AG08395 (cell line): ENCODE data around the gene SMIM21.

Experiments
- DNase-seq: peaks from one replicate; pipeline ENCODE4 v3.0.0; 2012; ENCODE audit warnings: mixed read lengths, low spot score

SMIM21 gene

DNA sequence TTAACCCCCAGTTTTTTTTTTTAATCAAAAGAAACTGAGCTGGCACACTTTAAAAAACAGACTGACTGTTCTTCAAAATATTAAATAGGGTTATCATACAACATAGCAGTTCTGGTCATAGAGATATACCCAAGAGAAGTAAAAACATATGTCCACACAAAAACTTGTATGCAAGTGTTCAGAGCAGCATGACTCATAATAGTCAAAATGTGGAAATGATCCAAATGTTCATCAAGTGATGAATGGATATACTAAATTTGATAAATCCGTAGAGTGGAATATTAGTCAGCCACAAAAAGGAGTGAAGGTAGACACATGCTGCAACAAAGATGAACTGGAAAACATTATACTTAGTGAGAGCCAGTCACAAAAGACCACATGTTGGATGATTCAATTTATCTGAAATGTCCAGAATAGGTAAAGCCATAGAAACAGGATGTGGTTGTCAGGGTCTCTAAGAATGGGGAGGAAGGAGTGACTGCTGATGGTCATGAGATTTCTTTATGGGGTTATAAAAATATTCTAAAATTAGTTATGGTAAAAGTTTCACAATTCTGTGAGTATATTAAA lies 5.1 kb downstream of the SMIM21 start:
- no peak for DNase-seq

- DNase-seq: no peak
These were observed 5.8 kb downstream of the SMIM21 start for GRCh38 chr18:75421656-75422055.

- DNase-seq: no peak
These were observed 9.1 kb downstream of the SMIM21 start for GRCh38 chr18:75418293-75419005.

DNA sequence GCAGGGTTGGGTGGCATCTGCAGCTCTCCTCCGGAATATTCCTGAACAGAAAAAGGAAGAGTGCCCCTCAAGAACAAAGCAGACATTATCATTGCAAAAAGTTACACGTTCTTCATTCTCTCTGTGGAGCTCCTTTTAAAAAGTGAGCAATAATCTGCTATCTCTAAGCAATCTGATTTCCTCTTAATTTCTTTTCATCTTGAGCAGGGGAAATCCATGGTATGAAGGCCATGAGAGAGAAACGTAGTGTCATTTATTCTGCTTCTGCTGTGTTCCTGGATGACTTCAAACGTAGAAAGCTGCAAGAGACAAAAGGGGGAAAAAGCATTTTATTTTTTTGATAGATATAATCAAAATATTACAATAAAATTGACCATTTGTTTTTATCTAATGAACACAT lies 16.9 kb downstream of the SMIM21 start:
- no peak for DNase-seq

DNA sequence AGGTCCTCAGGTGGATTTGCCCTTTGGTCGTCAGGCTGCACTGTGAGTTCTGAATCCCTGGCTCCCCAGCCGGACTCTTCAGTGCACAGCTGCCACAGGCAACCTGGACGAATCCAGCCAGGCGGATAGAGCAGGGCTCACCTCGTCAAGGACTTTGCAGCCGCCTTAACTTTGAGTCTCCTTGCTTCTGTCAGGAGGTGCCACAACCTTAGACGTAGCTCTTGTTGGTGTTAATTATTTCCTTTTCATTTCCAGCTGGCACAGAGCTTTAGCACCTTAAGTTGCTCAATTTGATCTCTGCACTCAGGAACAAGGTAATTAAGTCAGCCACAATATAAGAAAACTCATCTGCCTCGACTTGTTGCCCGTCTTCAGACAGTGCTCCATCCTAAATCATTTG lies 17.7 kb downstream of the SMIM21 start:
- DNase-seq: no peak

DNA sequence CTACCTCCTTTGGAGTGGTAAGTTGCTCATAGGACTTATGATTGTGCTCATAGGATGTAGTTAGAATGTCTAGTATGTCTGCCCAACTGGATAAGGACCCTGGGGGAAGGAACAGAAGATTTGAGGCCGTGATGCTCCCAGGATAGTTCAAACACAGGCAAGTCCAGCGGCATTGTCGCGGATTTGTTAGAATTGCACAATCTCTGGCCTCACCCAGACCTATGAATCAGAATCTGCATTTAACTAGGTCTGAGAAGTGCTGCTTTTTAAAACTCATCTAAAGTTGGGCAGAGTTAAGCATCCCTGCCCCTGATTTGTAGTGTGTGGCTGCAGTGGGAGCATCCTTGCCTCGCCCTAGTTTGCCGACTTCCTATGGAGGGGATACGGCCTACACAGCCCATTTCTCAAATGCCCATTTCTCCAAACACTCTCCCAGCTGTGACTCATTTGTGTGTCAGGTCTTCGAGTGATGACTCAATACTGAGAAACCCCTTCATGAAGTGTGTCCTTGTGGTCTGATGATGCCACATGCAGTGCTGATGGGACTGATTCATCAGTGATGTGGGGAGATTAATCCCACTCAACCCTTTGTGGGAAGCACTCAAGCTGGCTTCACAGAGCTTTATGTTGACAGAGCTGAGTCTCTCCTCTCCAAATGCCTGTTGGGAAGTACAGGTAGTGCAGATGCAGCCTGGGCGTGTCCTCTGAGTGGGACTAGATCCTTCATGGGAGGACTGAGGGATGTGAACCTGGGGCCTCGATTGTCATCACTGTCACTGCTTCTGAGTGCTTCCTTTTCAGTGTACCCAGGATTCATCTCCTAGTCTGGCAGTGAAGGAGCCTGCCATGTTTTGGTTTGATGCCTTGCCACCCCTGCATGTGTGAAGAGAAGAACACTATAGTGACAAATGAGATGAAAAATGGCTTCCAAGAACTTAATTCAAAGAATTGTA lies 18.7 kb downstream of the SMIM21 start:
- peak; percentile 95 for DNase-seq

DNA sequence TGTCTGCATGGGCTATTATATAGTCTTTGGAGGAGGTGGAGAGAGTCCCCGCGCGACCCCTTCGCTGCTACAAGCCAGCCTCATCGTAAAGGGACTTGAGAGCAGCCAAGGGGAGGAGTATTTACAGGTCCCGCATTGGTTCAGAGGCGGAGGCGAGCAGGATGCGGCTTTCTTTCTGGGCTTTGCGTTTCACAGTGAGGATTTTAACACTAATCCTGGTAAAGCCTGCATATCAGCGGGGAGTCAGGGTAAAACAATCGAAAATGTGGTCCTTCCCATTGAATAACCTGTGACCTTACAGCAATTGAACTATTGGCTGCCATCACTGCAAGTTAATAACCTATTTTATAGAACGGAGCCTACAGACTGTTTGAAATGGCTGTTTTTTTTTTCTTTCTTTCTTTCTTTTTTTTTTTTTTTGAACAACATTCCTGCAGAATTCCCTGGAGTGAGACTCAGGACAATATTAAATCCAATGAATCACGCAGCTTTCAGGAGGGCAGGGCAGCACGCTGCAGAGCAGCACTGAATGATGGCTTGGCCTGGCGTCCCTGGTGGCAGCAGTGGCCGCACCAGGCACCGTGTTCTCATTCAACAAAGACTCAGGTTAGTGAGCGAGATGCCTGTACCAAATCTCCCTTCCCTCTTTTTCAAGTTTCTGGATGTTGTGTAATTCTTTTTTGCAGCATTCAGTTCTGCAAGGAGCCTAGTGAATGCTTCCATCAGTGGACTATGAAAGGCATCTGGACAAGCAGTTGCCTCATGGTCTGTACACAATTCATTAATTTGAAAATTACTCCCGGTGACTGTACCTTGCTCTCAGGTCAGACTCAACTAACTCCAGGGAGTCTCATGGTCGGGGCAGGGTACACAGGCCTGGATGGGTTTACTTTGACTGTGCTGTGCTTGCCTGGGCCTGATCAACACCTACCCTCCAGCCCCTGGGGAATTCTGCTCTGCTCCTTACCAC lies 19.8 kb downstream of the SMIM21 start:
- DNase-seq: peak; percentile 30

GRCh38 chr18:75406491-75407445 lies 20.7 kb downstream of the SMIM21 start:
- DNase-seq: no peak

GRCh38 chr18:75405351-75405750 lies 22.2 kb downstream of the SMIM21 start:
- DNase-seq: peak; percentile 47

- no peak for DNase-seq
These were observed 27.1 kb downstream of the SMIM21 start for GRCh38 chr18:75400366-75400765.

- no peak for DNase-seq
These were observed 32.4 kb downstream of the SMIM21 start for GRCh38 chr18:75395137-75395536.

- DNase-seq: peak; percentile 67
These were observed 33.8 kb downstream of the SMIM21 start for GRCh38 chr18:75393721-75394120.

DNA sequence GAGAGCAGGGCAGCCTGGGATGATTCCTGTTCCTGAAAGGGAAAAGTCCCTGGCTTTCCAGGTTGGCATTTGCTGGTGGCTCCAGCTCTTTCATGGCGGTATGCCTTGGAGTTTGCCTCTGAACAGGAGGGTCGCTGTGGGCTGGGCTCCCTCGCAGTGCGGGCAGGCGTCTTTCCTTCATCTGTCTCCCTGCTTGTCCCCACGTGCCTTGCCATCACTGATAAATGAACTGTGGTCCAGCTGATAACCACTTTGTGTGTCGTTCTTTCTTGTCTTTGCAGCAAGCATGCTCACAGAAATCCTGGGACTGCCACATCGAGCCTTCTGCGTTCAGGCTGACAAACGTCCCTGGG lies 35.3 kb downstream of the SMIM21 start:
- no peak for DNase-seq

GRCh38 chr18:75391279-75392225 lies 36.0 kb downstream of the SMIM21 start:
- DNase-seq: no peak

GRCh38 chr18:75390854-75391253 lies 36.6 kb downstream of the SMIM21 start:
- DNase-seq: no peak

DNA sequence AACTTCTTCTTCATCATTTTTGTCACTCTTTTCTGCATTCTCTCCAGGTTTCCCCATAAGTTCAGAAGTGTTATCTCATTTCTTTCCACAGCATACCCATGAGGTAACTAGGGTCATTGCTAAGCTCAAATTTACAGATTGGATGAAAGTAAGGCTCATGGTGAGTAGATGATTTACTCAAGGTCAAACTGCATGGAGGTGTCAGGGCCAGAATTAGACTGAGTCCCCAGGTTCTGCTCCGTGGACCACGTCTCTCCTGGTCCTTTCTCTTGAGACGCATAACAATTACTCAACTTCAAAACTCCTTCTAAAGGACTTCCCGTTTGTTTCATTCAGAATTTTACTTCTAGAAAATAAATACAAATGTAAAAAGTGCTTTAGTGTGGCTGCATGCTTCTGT lies 43.4 kb downstream of the SMIM21 start:
- DNase-seq: no peak

GRCh38 chr18:75378376-75379315 lies 48.9 kb downstream of the SMIM21 start:
- no peak for DNase-seq

- DNase-seq: peak; percentile 40
These were observed 49.6 kb downstream of the SMIM21 start for GRCh38 chr18:75377926-75378325.
